ENCODE data around the gene GRID1. TPM values are rescaled to one million over a fixed set of nuclear protein-coding genes. Genes with fewer than 3 reads are reported as not detected.

Gene GRID1
- polyA plus RNA-seq, 1 donor (not counting 4 experiments of a cell fraction or from before 2014, with no cell fraction given), result 0.01 TPM

DNA sequence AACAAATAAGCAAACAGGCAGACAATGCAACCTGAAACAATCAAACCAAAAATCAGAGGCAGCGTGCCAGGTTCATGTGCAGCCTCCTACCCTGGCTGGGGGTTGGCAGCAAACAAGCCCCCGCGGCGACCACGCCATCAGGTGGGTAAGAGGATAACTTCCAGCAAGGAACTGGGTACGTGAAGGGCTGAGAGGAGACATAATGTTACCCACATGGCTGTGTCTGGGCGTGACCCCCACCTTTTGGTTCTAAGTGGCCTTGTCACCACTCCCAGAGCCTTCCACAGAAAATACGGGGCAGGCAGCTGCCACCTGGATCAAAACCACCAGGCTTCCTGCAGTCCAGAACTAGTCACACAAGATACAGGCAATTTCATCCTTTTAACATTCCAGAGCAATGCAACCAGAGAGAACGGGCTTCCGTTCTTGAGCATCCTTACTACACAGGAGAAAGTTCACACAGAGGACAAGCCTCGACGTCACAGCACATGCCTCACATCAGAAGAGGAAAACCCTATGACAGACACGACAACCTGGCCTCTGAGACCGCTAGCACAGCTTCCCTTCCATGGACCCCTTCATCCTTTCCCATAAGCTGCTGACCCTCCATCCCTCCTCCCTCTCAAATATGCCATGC lies 171.0 kb downstream of the GRID1 start:
- Histone ChIP-seq H3K9me3 (ENCODE audit: control insufficient read depth, low read depth, low read length) (no peaks in the 10 kb centered on the region), H3K9me1 (ENCODE audit: control insufficient read depth, extremely low read depth, insufficient read depth, low read length) (no peaks in the 10 kb centered on the region), H3K27me3 (ENCODE audit: control insufficient read depth, extremely low read depth, insufficient read depth, low read length) (no peaks in the 10 kb centered on the region), H3K9ac (ENCODE audit: control insufficient read depth, extremely low read depth, insufficient read depth, low read length) (no peak overlapping the region), H4K20me1 (ENCODE audit: control insufficient read depth, extremely low read depth, insufficient read depth, low read length) (no peaks in the 10 kb centered on the region), H3K4me2 (ENCODE audit: control insufficient read depth, extremely low read depth, insufficient read depth, low read depth, low read length) (no peak overlapping the region), H3K36me3 (ENCODE audit: control insufficient read depth in 2 of 2, extremely low read depth in 1 of 2, insufficient read depth in 2 of 2, low read length in 2 of 2) (no peaks in the 10 kb centered on the region), H3K4me3 (ENCODE audit: control insufficient read depth in 2 of 3, extremely low read depth in 1 of 3, insufficient read depth in 2 of 3, low read depth in 1 of 3, low read length in 3 of 3) (no peak overlapping the region), H2AFZ (ENCODE audit: control insufficient read depth, low read length) (no peak overlapping the region), H3K27ac (ENCODE audit: control insufficient read depth, insufficient read depth, low read length) (no peak overlapping the region), H3K4me1 (ENCODE audit: control insufficient read depth, extremely low read depth, insufficient read depth, low read length) (no peaks in the 10 kb centered on the region), H3K79me2 (ENCODE audit: control insufficient read depth, insufficient read depth, low read length) (no peaks in the 10 kb centered on the region)
- DNase-seq (ENCODE audit: low read depth, low spot score) (no peak), FAIRE-seq (no peak)
- dilution Hi-C loops (cut with MboI; ENCODE audit: extremely low pct_ligation_motif_present, low sequenced_read_pairs), result no loop called here
- TF ChIP-seq EZH2 (IDR thresholded peaks at IDR 0.05; ENCODE audit: low read length), result no peak
- TF ChIP-seq, protein P1, sequence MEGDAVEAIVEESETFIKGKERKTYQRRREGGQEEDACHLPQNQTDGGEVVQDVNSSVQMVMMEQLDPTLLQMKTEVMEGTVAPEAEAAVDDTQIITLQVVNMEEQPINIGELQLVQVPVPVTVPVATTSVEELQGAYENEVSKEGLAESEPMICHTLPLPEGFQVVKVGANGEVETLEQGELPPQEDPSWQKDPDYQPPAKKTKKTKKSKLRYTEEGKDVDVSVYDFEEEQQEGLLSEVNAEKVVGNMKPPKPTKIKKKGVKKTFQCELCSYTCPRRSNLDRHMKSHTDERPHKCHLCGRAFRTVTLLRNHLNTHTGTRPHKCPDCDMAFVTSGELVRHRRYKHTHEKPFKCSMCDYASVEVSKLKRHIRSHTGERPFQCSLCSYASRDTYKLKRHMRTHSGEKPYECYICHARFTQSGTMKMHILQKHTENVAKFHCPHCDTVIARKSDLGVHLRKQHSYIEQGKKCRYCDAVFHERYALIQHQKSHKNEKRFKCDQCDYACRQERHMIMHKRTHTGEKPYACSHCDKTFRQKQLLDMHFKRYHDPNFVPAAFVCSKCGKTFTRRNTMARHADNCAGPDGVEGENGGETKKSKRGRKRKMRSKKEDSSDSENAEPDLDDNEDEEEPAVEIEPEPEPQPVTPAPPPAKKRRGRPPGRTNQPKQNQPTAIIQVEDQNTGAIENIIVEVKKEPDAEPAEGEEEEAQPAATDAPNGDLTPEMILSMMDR (optimal IDR thresholded peaks at IDR 0.05 in 1 of 3, IDR thresholded peaks at IDR 0.05 in 1 of 3, conservative IDR thresholded peaks at IDR 0.05 in 1 of 3; ENCODE audit: extremely low read depth in 1 of 3, insufficient read depth in 2 of 3, low read length in 3 of 3), result no peak

DNA sequence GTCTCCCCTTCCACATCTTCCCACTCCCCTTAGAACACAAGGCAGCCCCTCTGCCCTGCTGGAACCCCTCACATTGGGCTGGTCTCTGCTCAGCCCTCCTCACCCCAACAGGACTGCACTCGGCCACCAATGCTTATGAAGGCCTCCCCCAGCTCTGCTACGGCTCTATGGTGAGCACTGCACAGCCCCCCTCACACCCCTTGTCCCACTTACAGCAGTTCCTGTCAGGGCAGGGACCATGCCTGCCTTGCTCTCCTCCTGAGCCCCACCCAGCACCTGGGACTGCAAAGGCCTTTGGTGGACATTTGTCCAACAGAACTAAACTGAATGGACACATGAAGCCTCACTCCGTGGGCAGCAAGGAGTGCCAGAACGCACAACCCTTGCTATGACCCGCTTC lies 171.9 kb downstream of the GRID1 start:
- DNase-seq (ENCODE audit: low read depth, low spot score), result no peak
- Histone ChIP-seq H3K9me3 (ENCODE audit: control insufficient read depth, low read depth, low read length) (no peaks in the 10 kb centered on the region), H2AFZ (ENCODE audit: control insufficient read depth, low read length) (no peak overlapping the region), H3K4me1 (ENCODE audit: control insufficient read depth, extremely low read depth, insufficient read depth, low read length) (no peaks in the 10 kb centered on the region), H3K27ac (ENCODE audit: control insufficient read depth, insufficient read depth, low read length) (no peak overlapping the region), H3K9me1 (ENCODE audit: control insufficient read depth, extremely low read depth, insufficient read depth, low read length) (no peaks in the 10 kb centered on the region), H3K27me3 (ENCODE audit: control insufficient read depth, extremely low read depth, insufficient read depth, low read length) (no peaks in the 10 kb centered on the region), H3K36me3 (ENCODE audit: control insufficient read depth in 2 of 2, extremely low read depth in 1 of 2, insufficient read depth in 2 of 2, low read length in 2 of 2) (no peaks in the 10 kb centered on the region), H3K4me3 (ENCODE audit: control insufficient read depth in 2 of 3, extremely low read depth in 1 of 3, insufficient read depth in 2 of 3, low read depth in 1 of 3, low read length in 3 of 3) (no peak overlapping the region), H3K79me2 (ENCODE audit: control insufficient read depth, insufficient read depth, low read length) (no peaks in the 10 kb centered on the region), H3K4me2 (ENCODE audit: control insufficient read depth, extremely low read depth, insufficient read depth, low read depth, low read length) (no peak overlapping the region), H4K20me1 (ENCODE audit: control insufficient read depth, extremely low read depth, insufficient read depth, low read length) (no peaks in the 10 kb centered on the region), H3K9ac (ENCODE audit: control insufficient read depth, extremely low read depth, insufficient read depth, low read length) (no peak overlapping the region)
- dilution Hi-C loops (cut with MboI; ENCODE audit: extremely low pct_ligation_motif_present, low sequenced_read_pairs), result no loop called here
- FAIRE-seq, result no peak
- TF ChIP-seq EZH2 (IDR thresholded peaks at IDR 0.05; ENCODE audit: low read length), result no peak
- TF ChIP-seq, protein P1 (optimal IDR thresholded peaks at IDR 0.05 in 1 of 3, IDR thresholded peaks at IDR 0.05 in 1 of 3, conservative IDR thresholded peaks at IDR 0.05 in 1 of 3; ENCODE audit: extremely low read depth in 1 of 3, insufficient read depth in 2 of 3, low read length in 3 of 3), result no peak
